Measurements from ENCODE around the gene RFTN1.

Gene RFTN1

GRCh38 chr3:16520970-16521881, 7.7 kb upstream of the RFTN1 start:
- no peak overlapping the region for H3K4me3 ChIP-seq (replicated peaks in 1 of 2; ENCODE audit: low read depth in 2 of 2, low read length in 2 of 2)
- no peak for TF ChIP-seq CTCF (IDR thresholded peaks at IDR 0.05; ENCODE audit: low read depth, low read length)
- no peak for DNase-seq (ENCODE audit: low read depth in 2 of 2)

- DNase-seq (ENCODE audit: low read depth in 2 of 2), result no peak
- no peak for TF ChIP-seq CTCF (IDR thresholded peaks at IDR 0.05; ENCODE audit: low read depth, low read length)
- no peak overlapping the region for H3K4me3 ChIP-seq (replicated peaks in 1 of 2; ENCODE audit: low read depth in 2 of 2, low read length in 2 of 2)
These were observed 6.9 kb upstream of the RFTN1 start for GRCh38 chr3:16520241-16520969.

- TF ChIP-seq CTCF (IDR thresholded peaks at IDR 0.05; ENCODE audit: low read depth, low read length), result peak; percentile 56
- H3K4me3 ChIP-seq (replicated peaks in 1 of 2; ENCODE audit: low read depth in 2 of 2, low read length in 2 of 2), result no peak overlapping the region
These were observed 3.4 kb upstream of the RFTN1 start for GRCh38 chr3:16516695-16517481.

GRCh38 chr3:16515885-16516420, 2.5 kb upstream of the RFTN1 start:
- no peak for DNase-seq (ENCODE audit: low read depth in 2 of 2)
- no peak overlapping the region for H3K4me3 ChIP-seq (replicated peaks in 1 of 2; ENCODE audit: low read depth in 2 of 2, low read length in 2 of 2)
- no peak for TF ChIP-seq CTCF (IDR thresholded peaks at IDR 0.05; ENCODE audit: low read depth, low read length)

More at GRCh38 chr3:16516695-16517481, 3.4 kb upstream of the RFTN1 start:
- peak; percentile 72 to 83 for DNase-seq (ENCODE audit: low read depth in 2 of 2)

GRCh38 chr3:16514755-16515353, 1.4 kb upstream of the RFTN1 start:
- no peak for DNase-seq (ENCODE audit: low read depth in 2 of 2)
- no peak for TF ChIP-seq CTCF (IDR thresholded peaks at IDR 0.05; ENCODE audit: low read depth, low read length)
- no peak overlapping the region for H3K4me3 ChIP-seq (replicated peaks in 1 of 2; ENCODE audit: low read depth in 2 of 2, low read length in 2 of 2)
